Neutrophil (primary cell): ENCODE results near the gene ZBTB18.

Experiments used
- H3K27ac ChIP-seq: fragments of 200-600 bp; sonication (generic); 2 replicates; pipeline ENCODE4 v1.5.1; 2016; ENCODE audit warnings: mild to moderate bottlenecking, moderate library complexity
- H3K27me3 ChIP-seq: fragments of 200-600 bp; sonication (generic); 2 replicates; pipeline ENCODE4 v1.6.0; 2016; ENCODE audit warnings: mild to moderate bottlenecking
- H3K36me3 ChIP-seq: fragments of 200-600 bp; sonication (generic); 2 replicates; pipeline ENCODE4 v1.5.1; 2017
- H3K4me1 ChIP-seq, 2 experiments: fragments of 200-600 bp in 1 of 2; sonication (generic) in 1 of 2; 1 replicate in 1 of 2; 2 replicates in 1 of 2; pipeline versions ENCODE4 v1.5.1 to v1.6.1; 2013 to 2016; ENCODE audit warnings: low read depth in 1 of 2, low read length in 1 of 2, mild to moderate bottlenecking in 1 of 2, moderate library complexity in 1 of 2; ENCODE audit not compliant: control insufficient read depth in 1 of 2, insufficient read depth in 1 of 2
- H3K4me3 ChIP-seq, 2 experiments: fragments of 200-600 bp in 1 of 2; sonication (generic) in 1 of 2; 1 replicate in 1 of 2; 2 replicates in 1 of 2; pipeline ENCODE4 v1.5.1; 2013 to 2016; ENCODE audit warnings: low read depth in 1 of 2, low read length in 1 of 2, mild to moderate bottlenecking in 1 of 2, moderate library complexity in 1 of 2
- H3K9me3 ChIP-seq: fragments of 200-600 bp; sonication (generic); 2 replicates; pipeline ENCODE4 v1.5.1; 2016
- CTCF ChIP-seq: fragments of 200-600 bp; sonication (generic); IDR thresholded peaks from 2 replicates; pipeline ENCODE4 v1.5.1; 2016; ENCODE audit warnings: antibody characterized with exemption

ZBTB18 gene

GRCh38 chr1:244085891-244086290 is 34.8 kb downstream of the ZBTB18 start:
- H3K36me3 ChIP-seq: no peaks in the 10 kb centered on the region
- H3K4me3 ChIP-seq: no peak overlapping the region
- peaks cover 36% of the 10 kb centered on the region for H3K27me3 ChIP-seq
- TF ChIP-seq CTCF: no peak
- H3K27ac ChIP-seq: no peak overlapping the region
- no peaks in the 10 kb centered on the region for H3K9me3 ChIP-seq
- no peaks in the 10 kb centered on the region for H3K4me1 ChIP-seq

DNA sequence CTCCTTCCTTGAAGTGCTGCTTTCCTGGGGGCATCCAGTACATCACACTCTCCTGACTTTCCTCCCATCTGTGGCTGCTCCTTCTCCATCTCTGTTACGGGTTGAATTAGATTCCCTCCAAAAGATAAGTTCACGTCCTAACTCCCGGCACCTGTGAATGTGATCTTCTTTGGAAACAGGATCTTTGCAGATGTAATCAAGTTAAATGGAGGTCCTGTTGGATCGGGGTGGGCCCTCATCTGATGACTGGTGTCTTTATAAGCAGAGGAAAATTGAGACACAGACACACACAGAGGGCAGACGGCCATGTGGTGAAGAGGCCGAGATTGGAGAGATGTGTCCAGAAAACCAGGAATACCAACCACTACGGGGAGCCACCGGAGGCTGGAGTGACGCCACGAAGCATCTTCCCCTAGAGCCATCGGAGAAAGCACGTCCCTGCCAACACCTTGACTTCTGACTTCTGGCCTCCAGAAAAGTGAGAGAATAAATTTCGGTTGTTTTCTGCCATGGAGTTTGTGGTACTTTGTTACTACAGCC is 36.0 kb downstream of the ZBTB18 start:
- TF ChIP-seq CTCF: no peak

GRCh38 chr1:244087611-244088010 is 36.5 kb downstream of the ZBTB18 start:
- no peaks in the 10 kb centered on the region for H3K9me3 ChIP-seq
- no peak for TF ChIP-seq CTCF
- H3K4me3 ChIP-seq: no peak overlapping the region
- peaks cover 29% of the 10 kb centered on the region for H3K27me3 ChIP-seq
- H3K27ac ChIP-seq: no peak overlapping the region
- no peaks in the 10 kb centered on the region for H3K4me1 ChIP-seq
- no peaks in the 10 kb centered on the region for H3K36me3 ChIP-seq

More for the DNA sequence above, 36.0 kb downstream of the ZBTB18 start:
- H3K27me3 ChIP-seq: peaks cover 32% of the 10 kb centered on the region
- H3K27ac ChIP-seq: no peak overlapping the region
- no peak overlapping the region for H3K4me3 ChIP-seq
- no peaks in the 10 kb centered on the region for H3K36me3 ChIP-seq
- no peaks in the 10 kb centered on the region for H3K9me3 ChIP-seq
- H3K4me1 ChIP-seq: no peaks in the 10 kb centered on the region

DNA sequence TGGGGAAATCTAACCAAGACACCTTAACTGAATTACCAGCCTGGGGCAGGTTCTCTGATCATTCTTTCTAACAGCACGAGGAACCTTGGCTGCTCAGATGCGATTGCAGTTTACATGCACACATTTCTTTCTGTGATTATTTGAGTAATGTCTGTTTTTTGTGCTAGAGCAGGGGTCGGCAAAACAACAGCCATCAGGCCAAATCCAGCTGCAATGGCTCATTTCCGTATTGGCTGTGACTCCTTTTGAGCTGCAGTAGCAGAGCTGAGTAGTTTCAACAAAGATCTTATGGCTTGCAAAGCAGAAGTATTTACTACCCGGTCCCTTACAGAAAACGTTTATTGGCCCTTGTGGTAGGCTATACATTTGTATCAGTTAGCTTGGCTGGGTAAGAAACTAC is 37.1 kb downstream of the ZBTB18 start:
- H3K27me3 ChIP-seq: peaks cover 24% of the 10 kb centered on the region
- no peak overlapping the region for H3K4me3 ChIP-seq
- no peaks in the 10 kb centered on the region for H3K36me3 ChIP-seq
- no peaks in the 10 kb centered on the region for H3K9me3 ChIP-seq
- no peak overlapping the region for H3K27ac ChIP-seq
- H3K4me1 ChIP-seq: no peaks in the 10 kb centered on the region
- no peak for TF ChIP-seq CTCF

DNA sequence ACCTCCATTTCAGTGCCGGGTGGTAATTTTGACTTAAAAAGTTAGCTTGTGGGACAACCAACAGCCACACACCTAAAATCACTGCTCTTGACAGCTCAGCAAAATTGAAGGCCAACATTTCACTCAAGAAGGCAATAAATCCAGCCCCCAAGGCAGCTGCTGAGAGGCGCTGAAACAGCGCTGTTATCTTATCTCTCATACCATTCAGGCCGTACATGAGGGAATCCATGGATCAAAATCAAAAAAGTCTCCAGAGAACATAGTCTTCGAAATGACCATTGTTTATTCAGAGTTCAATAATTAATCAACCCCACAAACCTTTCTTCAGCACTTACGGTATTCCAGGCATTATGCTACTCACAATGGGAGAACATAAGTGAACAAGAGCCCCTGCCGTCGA is 38.5 kb downstream of the ZBTB18 start:
- Histone ChIP-seq H3K4me3 (no peak overlapping the region), H3K27me3 (peaks cover 10% of the 10 kb centered on the region), H3K27ac (no peak overlapping the region), H3K4me1 (no peaks in the 10 kb centered on the region), H3K9me3 (no peaks in the 10 kb centered on the region), H3K36me3 (no peaks in the 10 kb centered on the region)
- no peak for TF ChIP-seq CTCF

GRCh38 chr1:244090645-244091044 is 39.6 kb downstream of the ZBTB18 start:
- Histone ChIP-seq H3K9me3 (no peaks in the 10 kb centered on the region), H3K27me3 (no peaks in the 10 kb centered on the region), H3K36me3 (no peaks in the 10 kb centered on the region), H3K4me3 (no peak overlapping the region), H3K4me1 (no peaks in the 10 kb centered on the region), H3K27ac (no peak overlapping the region)
- TF ChIP-seq CTCF: no peak
